ENCODE data around the gene F7.

Gene F7

GRCh38 chr13:113117911-113118260 is 12.3 kb downstream of the F7 start:
- Histone ChIP-seq H3K4me1 (ENCODE audit: insufficient read depth, low read length) (no peaks in the 10 kb centered on the region), H3K9me3 (ENCODE audit: low read length) (no peaks in the 10 kb centered on the region), H3K4me3 (ENCODE audit: low read depth in 1 of 2, low read length in 2 of 2) (no peak overlapping the region), H3K36me3 (ENCODE audit: insufficient read depth, low read length) (no peaks in the 10 kb centered on the region), H3K27ac (ENCODE audit: low read depth, low read length) (no peak overlapping the region), H3K9ac (ENCODE audit: low read length) (no peak overlapping the region), H3K27me3 (ENCODE audit: control insufficient read depth in 1 of 2, insufficient read depth in 2 of 2, low read length in 2 of 2) (no peaks in the 10 kb centered on the region)

DNA sequence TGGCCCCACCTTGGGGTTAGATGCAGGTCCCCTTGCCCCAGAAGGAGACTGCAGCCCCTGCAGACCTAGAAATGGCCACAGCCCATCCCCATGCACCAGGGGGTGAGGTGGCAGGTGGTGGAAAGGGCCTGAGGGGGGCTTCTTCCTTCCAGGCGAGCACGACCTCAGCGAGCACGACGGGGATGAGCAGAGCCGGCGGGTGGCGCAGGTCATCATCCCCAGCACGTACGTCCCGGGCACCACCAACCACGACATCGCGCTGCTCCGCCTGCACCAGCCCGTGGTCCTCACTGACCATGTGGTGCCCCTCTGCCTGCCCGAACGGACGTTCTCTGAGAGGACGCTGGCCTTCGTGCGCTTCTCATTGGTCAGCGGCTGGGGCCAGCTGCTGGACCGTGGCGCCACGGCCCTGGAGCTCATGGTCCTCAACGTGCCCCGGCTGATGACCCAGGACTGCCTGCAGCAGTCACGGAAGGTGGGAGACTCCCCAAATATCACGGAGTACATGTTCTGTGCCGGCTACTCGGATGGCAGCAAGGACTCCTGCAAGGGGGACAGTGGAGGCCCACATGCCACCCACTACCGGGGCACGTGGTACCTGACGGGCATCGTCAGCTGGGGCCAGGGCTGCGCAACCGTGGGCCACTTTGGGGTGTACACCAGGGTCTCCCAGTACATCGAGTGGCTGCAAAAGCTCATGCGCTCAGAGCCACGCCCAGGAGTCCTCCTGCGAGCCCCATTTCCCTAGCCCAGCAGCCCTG is 12.8 kb downstream of the F7 start:
- H3K27me3 ChIP-seq (ENCODE audit: control insufficient read depth in 1 of 2, insufficient read depth in 2 of 2, low read length in 2 of 2): no peaks in the 10 kb centered on the region
- H3K36me3 ChIP-seq (ENCODE audit: insufficient read depth, low read length): no peaks in the 10 kb centered on the region
- H3K27ac ChIP-seq (ENCODE audit: low read depth, low read length): no peak overlapping the region
- H3K4me3 ChIP-seq (ENCODE audit: low read depth in 1 of 2, low read length in 2 of 2): no peak overlapping the region
- no peaks in the 10 kb centered on the region for H3K9me3 ChIP-seq (ENCODE audit: low read length)
- H3K4me1 ChIP-seq (ENCODE audit: insufficient read depth, low read length): no peaks in the 10 kb centered on the region
- H3K9ac ChIP-seq (ENCODE audit: low read length): no peak overlapping the region

DNA sequence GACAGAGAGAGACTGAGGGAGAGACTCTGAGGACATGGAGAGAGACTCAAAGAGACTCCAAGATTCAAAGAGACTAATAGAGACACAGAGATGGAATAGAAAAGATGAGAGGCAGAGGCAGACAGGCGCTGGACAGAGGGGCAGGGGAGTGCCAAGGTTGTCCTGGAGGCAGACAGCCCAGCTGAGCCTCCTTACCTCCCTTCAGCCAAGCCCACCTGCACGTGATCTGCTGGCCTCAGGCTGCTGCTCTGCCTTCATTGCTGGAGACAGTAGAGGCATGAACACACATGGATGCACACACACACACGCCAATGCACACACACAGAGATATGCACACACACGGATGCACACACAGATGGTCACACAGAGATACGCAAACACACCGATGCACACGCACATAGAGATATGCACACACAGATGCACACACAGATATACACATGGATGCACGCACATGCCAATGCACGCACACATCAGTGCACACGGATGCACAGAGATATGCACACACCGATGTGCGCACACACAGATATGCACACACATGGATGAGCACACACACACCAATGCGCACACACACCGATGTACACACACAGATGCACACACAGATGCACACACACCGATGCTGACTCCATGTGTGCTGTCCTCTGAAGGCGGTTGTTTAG is 13.7 kb downstream of the F7 start:
- no peaks in the 10 kb centered on the region for H3K4me1 ChIP-seq (ENCODE audit: insufficient read depth, low read length)
- H3K9me3 ChIP-seq (ENCODE audit: low read length): no peaks in the 10 kb centered on the region
- no peaks in the 10 kb centered on the region for H3K36me3 ChIP-seq (ENCODE audit: insufficient read depth, low read length)
- no peak overlapping the region for H3K9ac ChIP-seq (ENCODE audit: low read length)
- no peak overlapping the region for H3K4me3 ChIP-seq (ENCODE audit: low read depth in 1 of 2, low read length in 2 of 2)
- no peak overlapping the region for H3K27ac ChIP-seq (ENCODE audit: low read depth, low read length)
- H3K27me3 ChIP-seq (ENCODE audit: control insufficient read depth in 1 of 2, insufficient read depth in 2 of 2, low read length in 2 of 2): no peaks in the 10 kb centered on the region

DNA sequence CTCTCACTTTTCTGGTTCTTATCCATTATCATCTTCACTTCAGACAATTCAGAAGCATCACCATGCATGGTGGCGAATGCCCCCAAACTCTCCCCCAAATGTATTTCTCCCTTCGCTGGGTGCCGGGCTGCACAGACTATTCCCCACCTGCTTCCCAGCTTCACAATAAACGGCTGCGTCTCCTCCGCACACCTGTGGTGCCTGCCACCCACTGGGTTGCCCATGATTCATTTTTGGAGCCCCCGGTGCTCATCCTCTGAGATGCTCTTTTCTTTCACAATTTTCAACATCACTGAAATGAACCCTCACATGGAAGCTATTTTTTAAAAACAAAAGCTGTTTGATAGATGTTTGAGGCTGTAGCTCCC is 14.2 kb downstream of the F7 start:
- Histone ChIP-seq H3K27ac (ENCODE audit: low read depth, low read length) (no peak overlapping the region), H3K36me3 (ENCODE audit: insufficient read depth, low read length) (no peaks in the 10 kb centered on the region), H3K4me1 (ENCODE audit: insufficient read depth, low read length) (no peaks in the 10 kb centered on the region), H3K4me3 (ENCODE audit: low read depth in 1 of 2, low read length in 2 of 2) (no peak overlapping the region), H3K9ac (ENCODE audit: low read length) (no peak overlapping the region), H3K27me3 (ENCODE audit: control insufficient read depth in 1 of 2, insufficient read depth in 2 of 2, low read length in 2 of 2) (no peaks in the 10 kb centered on the region), H3K9me3 (ENCODE audit: low read length) (no peaks in the 10 kb centered on the region)

GRCh38 chr13:113120300-113121182 is 14.9 kb downstream of the F7 start:
- H3K36me3 ChIP-seq (ENCODE audit: insufficient read depth, low read length): no peaks in the 10 kb centered on the region
- no peaks in the 10 kb centered on the region for H3K9me3 ChIP-seq (ENCODE audit: low read length)
- H3K9ac ChIP-seq (ENCODE audit: low read length): no peak overlapping the region
- no peak overlapping the region for H3K4me3 ChIP-seq (ENCODE audit: low read depth in 1 of 2, low read length in 2 of 2)
- no peak overlapping the region for H3K27ac ChIP-seq (ENCODE audit: low read depth, low read length)
- no peaks in the 10 kb centered on the region for H3K27me3 ChIP-seq (ENCODE audit: control insufficient read depth in 1 of 2, insufficient read depth in 2 of 2, low read length in 2 of 2)
- H3K4me1 ChIP-seq (ENCODE audit: insufficient read depth, low read length): no peaks in the 10 kb centered on the region

- H3K4me3 ChIP-seq (ENCODE audit: low read depth in 1 of 2, low read length in 2 of 2): no peak overlapping the region
- H3K36me3 ChIP-seq (ENCODE audit: insufficient read depth, low read length): no peaks in the 10 kb centered on the region
- no peaks in the 10 kb centered on the region for H3K27me3 ChIP-seq (ENCODE audit: control insufficient read depth in 1 of 2, insufficient read depth in 2 of 2, low read length in 2 of 2)
- no peak overlapping the region for H3K9ac ChIP-seq (ENCODE audit: low read length)
- H3K27ac ChIP-seq (ENCODE audit: low read depth, low read length): no peak overlapping the region
- no peaks in the 10 kb centered on the region for H3K4me1 ChIP-seq (ENCODE audit: insufficient read depth, low read length)
- H3K9me3 ChIP-seq (ENCODE audit: low read length): no peaks in the 10 kb centered on the region
Measured at GRCh38 chr13:113121183-113121927, 15.8 kb downstream of the F7 start.

DNA sequence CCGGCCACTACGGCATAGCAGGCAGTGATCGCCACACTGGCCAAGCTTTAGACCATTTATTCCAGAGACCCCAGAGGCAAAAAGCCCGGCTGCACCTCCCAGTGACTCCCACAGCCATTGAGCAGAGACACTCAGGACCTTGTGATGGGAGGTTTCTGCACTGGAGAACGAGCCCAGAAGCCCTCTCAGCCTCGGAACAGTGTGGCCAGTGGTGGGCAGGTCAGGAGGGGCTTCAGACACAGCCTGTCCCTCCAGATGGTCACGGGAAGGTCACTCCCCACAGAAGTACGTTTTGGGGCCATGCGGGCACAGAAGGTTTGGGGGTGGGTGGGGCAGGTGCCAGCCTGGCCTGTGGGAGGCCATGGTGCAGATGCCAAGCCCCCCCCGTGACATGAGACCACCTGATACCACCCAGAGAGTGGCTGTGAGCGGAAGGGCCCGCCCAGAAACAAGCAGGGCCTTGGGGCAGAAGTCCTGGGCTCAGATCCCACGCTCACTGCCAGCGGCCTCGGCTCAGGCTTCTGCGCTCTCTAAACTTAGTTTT is 16.4 kb downstream of the F7 start:
- Histone ChIP-seq H3K9me3 (ENCODE audit: low read length) (no peaks in the 10 kb centered on the region), H3K4me3 (ENCODE audit: low read depth in 1 of 2, low read length in 2 of 2) (no peak overlapping the region), H3K27me3 (ENCODE audit: control insufficient read depth in 1 of 2, insufficient read depth in 2 of 2, low read length in 2 of 2) (no peaks in the 10 kb centered on the region), H3K36me3 (ENCODE audit: insufficient read depth, low read length) (no peaks in the 10 kb centered on the region), H3K9ac (ENCODE audit: low read length) (no peak overlapping the region), H3K27ac (ENCODE audit: low read depth, low read length) (no peak overlapping the region), H3K4me1 (ENCODE audit: insufficient read depth, low read length) (no peaks in the 10 kb centered on the region)

DNA sequence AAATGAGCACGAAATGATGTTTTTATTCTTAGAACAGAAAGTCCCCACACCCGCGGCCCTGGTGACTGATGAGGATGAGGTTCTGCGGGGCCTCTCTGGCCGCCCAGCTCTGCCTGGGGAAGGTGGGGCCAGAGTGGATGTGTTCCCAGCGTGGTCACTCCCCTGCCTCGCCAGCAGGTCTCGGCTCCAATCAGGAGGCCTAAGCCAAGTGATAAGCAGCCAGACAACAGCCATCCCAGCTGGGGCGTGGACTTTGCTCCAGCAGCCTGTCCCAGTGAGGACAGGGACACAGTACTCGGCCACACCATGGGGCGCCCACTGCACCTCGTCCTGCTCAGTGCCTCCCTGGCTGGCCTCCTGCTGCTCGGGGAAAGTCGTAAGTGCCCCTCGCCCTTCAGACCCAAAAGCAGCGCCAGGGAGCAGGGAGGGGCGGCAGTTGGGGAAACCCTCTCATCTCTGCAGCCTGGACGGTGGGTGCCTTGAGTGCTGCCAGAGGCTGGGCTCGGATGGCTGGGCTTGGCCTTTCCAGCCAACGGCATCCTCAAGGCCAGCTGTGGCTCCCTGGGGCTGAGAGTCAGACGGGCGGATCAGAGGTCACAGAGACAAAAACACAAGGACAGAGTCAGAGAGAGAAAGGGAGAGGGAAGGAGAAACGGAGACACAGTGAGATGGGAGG is 17.1 kb downstream of the F7 start, which contains the start of gene F10:
F10 (plus strand) TSS at position 250 of the 676 bp plus-strand sequence; CDS start at position 307, 57 bp downstream.
- no peaks in the 10 kb centered on the region for H3K4me1 ChIP-seq (ENCODE audit: insufficient read depth, low read length)
- H3K9ac ChIP-seq (ENCODE audit: low read length): no peak within 1 kb of the TSS
- no peak within 1 kb of the TSS for H3K4me3 ChIP-seq (ENCODE audit: low read depth in 1 of 2, low read length in 2 of 2)
- H3K27ac ChIP-seq (ENCODE audit: low read depth, low read length): no peak within 1 kb of the TSS
- H3K36me3 ChIP-seq (ENCODE audit: insufficient read depth, low read length): no peaks in the 10 kb centered on the region
- H3K27me3 ChIP-seq (ENCODE audit: control insufficient read depth in 1 of 2, insufficient read depth in 2 of 2, low read length in 2 of 2): no peaks in the 10 kb centered on the region
- H3K9me3 ChIP-seq (ENCODE audit: low read length): no peaks in the 10 kb centered on the region

GRCh38 chr13:113123226-113124201 is 17.9 kb downstream of the F7 start:
- Histone ChIP-seq H3K36me3 (ENCODE audit: insufficient read depth, low read length) (no peaks in the 10 kb centered on the region), H3K9ac (ENCODE audit: low read length) (no peak overlapping the region), H3K9me3 (ENCODE audit: low read length) (no peaks in the 10 kb centered on the region), H3K27me3 (ENCODE audit: control insufficient read depth in 1 of 2, insufficient read depth in 2 of 2, low read length in 2 of 2) (no peaks in the 10 kb centered on the region), H3K27ac (ENCODE audit: low read depth, low read length) (no peak overlapping the region), H3K4me3 (ENCODE audit: low read depth in 1 of 2, low read length in 2 of 2) (no peak overlapping the region), H3K4me1 (ENCODE audit: insufficient read depth, low read length) (no peaks in the 10 kb centered on the region)
